Esophagus squamous epithelium (tissue), 4 donors: ENCODE results near the gene GTF2A1L.

Experiments used
- CTCF ChIP-seq, 6 experiments: fragments of 450-650 bp in 4 of 6; fragments of 200-600 bp in 2 of 6; sonication (generic) in 2 of 6; IDR thresholded peaks; one replicate each; pipeline ENCODE4 v1.5.1; 2016 to 2019; ENCODE audit warnings: antibody characterized with exemption in 6 of 6, mild to moderate bottlenecking in 4 of 6, moderate library complexity in 4 of 6
- POLR2A ChIP-seq, 4 donors: fragments of 450-650 bp; IDR thresholded peaks; one replicate each; pipeline ENCODE4 v1.6.1; 2017; ENCODE audit warnings: antibody characterized with exemption in 4 of 4, mild to moderate bottlenecking in 4 of 4, moderate library complexity in 3 of 4

- TF ChIP-seq CTCF (IDR thresholded peaks at IDR 0.05), result peak in 3 of 6 experiments; percentile 12 to 33 (median 17)
- TF ChIP-seq POLR2A (IDR thresholded peaks at IDR 0.05), result no peak
Observed at GRCh38 chr2:48601349-48601748, 16.3 kb upstream of the GTF2A1L start.
